Occipital lobe (tissue), 2 donors: Measurements from ENCODE around the gene HOXB9. TPM values are rescaled to one million over a fixed set of nuclear protein-coding genes. Genes with fewer than 3 reads are reported as not detected.

Source experiments
- DNase-seq: peaks from one replicate; lab custom pipeline; 2025; lab: John Stamatoyannopoulos, UW
- total RNA-seq: library from RNA; depleted of rRNA; stranded (reverse); fragments of >200 nt; gene quantifications from one replicate; pipeline ENCODE4 v1.2.3, GENCODE V29; 2014

The HOXB9 gene
- total RNA-seq, 1 donor from 2014 or later: not detected

GRCh38 chr17:48588528-48588927 is 37.6 kb downstream of the HOXB9 start:
- no peak for DNase-seq

- DNase-seq: no peak
Observed at GRCh38 chr17:48588074-48588415, 38.1 kb downstream of the HOXB9 start.

- no peak for DNase-seq
Observed at GRCh38 chr17:48587276-48588073, 38.7 kb downstream of the HOXB9 start.

- no peak for DNase-seq
Observed at GRCh38 chr17:48586355-48587258, 39.6 kb downstream of the HOXB9 start.

GRCh38 chr17:48584223-48584741 is 41.9 kb downstream of the HOXB9 start:
- no peak for DNase-seq

GRCh38 chr17:48583708-48584222 is 42.4 kb downstream of the HOXB9 start:
- no peak for DNase-seq

- no peak for DNase-seq
Observed at GRCh38 chr17:48582750-48583069, 43.4 kb downstream of the HOXB9 start.

GRCh38 chr17:48579760-48580554 is 46.2 kb downstream of the HOXB9 start:
- no peak for DNase-seq

GRCh38 chr17:48579471-48579759 is 46.7 kb downstream of the HOXB9 start:
- DNase-seq: no peak

- no peak for DNase-seq
Observed at GRCh38 chr17:48578616-48579470, 47.3 kb downstream of the HOXB9 start.

- DNase-seq: no peak
Observed at GRCh38 chr17:48577946-48578615, 48.1 kb downstream of the HOXB9 start, which contains the start of gene HOXB4. HOXB4 (minus strand) TSS chr17:48578350; CDS start chr17:48578319, 31 bp downstream.

- no peak for DNase-seq
Observed at GRCh38 chr17:48577330-48577945, 48.7 kb downstream of the HOXB9 start.

- DNase-seq: no peak
Observed at GRCh38 chr17:48576479-48577309, 49.5 kb downstream of the HOXB9 start.

GRCh38 chr17:48575673-48576478 is 50.3 kb downstream of the HOXB9 start:
- DNase-seq: no peak

GRCh38 chr17:48575066-48575582 is 51.0 kb downstream of the HOXB9 start:
- no peak for DNase-seq

GRCh38 chr17:48574505-48575065 is 51.6 kb downstream of the HOXB9 start:
- DNase-seq: no peak

- no peak for DNase-seq
Observed at GRCh38 chr17:48571826-48572417, 54.2 kb downstream of the HOXB9 start.
